CD4-positive, alpha-beta memory T cell (primary cell): ENCODE measurements around the gene CREB3. TPM values are rescaled to one million over a fixed set of nuclear protein-coding genes. Genes with fewer than 3 reads are reported as not detected.

ENCODE experiments used
- microRNA-seq: library from miRNA; unstranded; fragments of <30 nt; microRNA quantifications from one replicate; pipeline ENCODE4 v1.2.0, GENCODE V29; 2021; ENCODE audit warnings: borderline replicate concordance, borderline number of aligned reads, borderline microRNAs expressed, mixed read lengths
- polyA plus RNA-seq, 2 donors: library from polyadenylated mRNA; unstranded; fragments of 300-500 nt; fragmentation: Illumina TruSeq; gene quantifications; one replicate each; pipeline ENCODE4 v1.2.3, GENCODE V29; 2021
- total RNA-seq, 2 experiments: library from RNA; stranded (reverse); gene quantifications; one replicate each; pipeline ENCODE4 v1.2.3, GENCODE V29; 2021

The CREB3 gene
- total and polyA plus RNA-seq, 4 experiments from 2014 or later: 24.8 to 59.7 (median 35.3) TPM

Small RNA genes lying within 50 kb of the gene (microRNA-seq; reads per million reads assigned to microRNA genes)
- not detected for gene MIR6852
- not detected for gene MIR6853

Other genes with a start within 250 kb of the CREB3 start
- under 1 TPM; 0.50 to 0.55 TPM for gene RUSC2, start 242.6 kb upstream of the CREB3 start, total RNA-seq
- gene RUSC2, start 242.6 kb upstream of the CREB3 start, polyA plus RNA-seq: under 1 TPM in 1 of 2 donors, not detected in 1; 0.05 TPM
- 10 to 100 TPM; 48.9 to 53.5 TPM for gene TESK1, start 127.4 kb upstream of the CREB3 start, total RNA-seq
- 10 to 100 TPM in 1 of 2 donors, 1 to 10 TPM in 1; 3.3 to 17.1 TPM for gene TESK1, start 127.4 kb upstream of the CREB3 start, polyA plus RNA-seq
- 1 to 10 TPM; 4.4 to 6.5 TPM for gene CD72, start 114.3 kb upstream of the CREB3 start, total RNA-seq
- gene CD72, start 114.3 kb upstream of the CREB3 start, polyA plus RNA-seq: 1 to 10 TPM; 1.4 to 1.8 TPM
- 10 to 100 TPM; 68.7 to 70.2 TPM for gene SIT1, start 81.7 kb upstream of the CREB3 start, total RNA-seq
- 100 to 1,000 TPM; 163 to 231 TPM for gene SIT1, start 81.7 kb upstream of the CREB3 start, polyA plus RNA-seq
- over 10,000 TPM; 18,678 to 21,585 TPM for gene RMRP, start 74.6 kb upstream of the CREB3 start, total RNA-seq
- 10 to 100 TPM in 1 of 2 donors, not detected in 1; 54.3 TPM for gene RMRP, start 74.6 kb upstream of the CREB3 start, polyA plus RNA-seq
- gene CCDC107, start 74.4 kb upstream of the CREB3 start, total RNA-seq: 10 to 100 TPM; 28.4 to 30.4 TPM
- gene CCDC107, start 74.4 kb upstream of the CREB3 start, polyA plus RNA-seq: 10 to 100 TPM; 90.5 to 92.5 TPM
- gene ARHGEF39, start 67.5 kb upstream of the CREB3 start, total RNA-seq: not detected
- 1 to 10 TPM; 1.0 to 1.1 TPM for gene ARHGEF39, start 67.5 kb upstream of the CREB3 start, polyA plus RNA-seq
- not detected for gene CA9, start 58.7 kb upstream of the CREB3 start, total RNA-seq
- gene CA9, start 58.7 kb upstream of the CREB3 start, polyA plus RNA-seq: not detected
- 10 to 100 TPM; 72.6 to 79.6 TPM for gene TPM2, start 42.7 kb upstream of the CREB3 start, total RNA-seq
- gene TPM2, start 42.7 kb upstream of the CREB3 start, polyA plus RNA-seq: under 1 TPM in 1 of 2 donors, not detected in 1; 0.79 TPM
- gene TLN1, start 471 bp upstream of the CREB3 start, total RNA-seq: 100 to 1,000 TPM; 294 to 316 TPM
- 100 to 1,000 TPM in 1 of 2 donors, 10 to 100 TPM in 1; 13.7 to 137 TPM for gene TLN1, start 471 bp upstream of the CREB3 start, polyA plus RNA-seq
- gene GBA2, start 16.6 kb downstream of the CREB3 start, total RNA-seq: 10 to 100 TPM; 61.1 to 66.3 TPM
- gene GBA2, start 16.6 kb downstream of the CREB3 start, polyA plus RNA-seq: 10 to 100 TPM; 16.3 to 27.1 TPM
- 10 to 100 TPM; 31.8 to 33.8 TPM for gene RGP1, start 16.6 kb downstream of the CREB3 start, total RNA-seq
- 1 to 10 TPM; 6.1 to 9.9 TPM for gene RGP1, start 16.6 kb downstream of the CREB3 start, polyA plus RNA-seq
- gene MSMP, start 21.6 kb downstream of the CREB3 start, total RNA-seq: not detected
- gene MSMP, start 21.6 kb downstream of the CREB3 start, polyA plus RNA-seq: 1 to 10 TPM in 1 of 2 donors, not detected in 1; 1.2 TPM
- gene NPR2, start 58.9 kb downstream of the CREB3 start, total RNA-seq: 10 to 100 TPM; 15.8 to 15.9 TPM
- 1 to 10 TPM in 1 of 2 donors, under 1 TPM in 1; 0.97 to 3.3 TPM for gene NPR2, start 58.9 kb downstream of the CREB3 start, polyA plus RNA-seq
- gene SPAG8, start 79.6 kb downstream of the CREB3 start, total RNA-seq: 1 to 10 TPM; 5.6 to 5.7 TPM
- 1 to 10 TPM; 1.0 to 1.7 TPM for gene SPAG8, start 79.6 kb downstream of the CREB3 start, polyA plus RNA-seq
- 10 to 100 TPM; 22.9 to 30.2 TPM for gene HINT2, start 82.4 kb downstream of the CREB3 start, total RNA-seq
- gene HINT2, start 82.4 kb downstream of the CREB3 start, polyA plus RNA-seq: 100 to 1,000 TPM in 1 of 2 donors, 10 to 100 TPM in 1; 75.4 to 111 TPM
- gene FAM221B, start 96.1 kb downstream of the CREB3 start, total RNA-seq: not detected
- not detected for gene FAM221B, start 96.1 kb downstream of the CREB3 start, polyA plus RNA-seq
- 10 to 100 TPM in 1 of 2 experiments, 1 to 10 TPM in 1; 7.4 to 10.5 TPM for gene TMEM8B, start 96.6 kb downstream of the CREB3 start, total RNA-seq
- 1 to 10 TPM; 2.0 to 2.4 TPM for gene TMEM8B, start 96.6 kb downstream of the CREB3 start, polyA plus RNA-seq
- not detected for gene OR13J1, start 137.7 kb downstream of the CREB3 start, total RNA-seq
- gene OR13J1, start 137.7 kb downstream of the CREB3 start, polyA plus RNA-seq: not detected
- gene HRCT1, start 173.5 kb downstream of the CREB3 start, total RNA-seq: not detected
- gene HRCT1, start 173.5 kb downstream of the CREB3 start, polyA plus RNA-seq: not detected
- gene SPAAR, start 176.8 kb downstream of the CREB3 start, total RNA-seq: not detected
- gene SPAAR, start 176.8 kb downstream of the CREB3 start, polyA plus RNA-seq: not detected
- not detected for gene OR2S2, start 225.5 kb downstream of the CREB3 start, total RNA-seq
- gene OR2S2, start 225.5 kb downstream of the CREB3 start, polyA plus RNA-seq: not detected